Measurements from ENCODE around the gene PUS1. TPM values are rescaled to one million over a fixed set of nuclear protein-coding genes. Genes with fewer than 3 reads are reported as not detected.

PUS1 gene
- polyA plus RNA-seq, 1 donor from 2014 or later: 14.3 TPM

DNA sequence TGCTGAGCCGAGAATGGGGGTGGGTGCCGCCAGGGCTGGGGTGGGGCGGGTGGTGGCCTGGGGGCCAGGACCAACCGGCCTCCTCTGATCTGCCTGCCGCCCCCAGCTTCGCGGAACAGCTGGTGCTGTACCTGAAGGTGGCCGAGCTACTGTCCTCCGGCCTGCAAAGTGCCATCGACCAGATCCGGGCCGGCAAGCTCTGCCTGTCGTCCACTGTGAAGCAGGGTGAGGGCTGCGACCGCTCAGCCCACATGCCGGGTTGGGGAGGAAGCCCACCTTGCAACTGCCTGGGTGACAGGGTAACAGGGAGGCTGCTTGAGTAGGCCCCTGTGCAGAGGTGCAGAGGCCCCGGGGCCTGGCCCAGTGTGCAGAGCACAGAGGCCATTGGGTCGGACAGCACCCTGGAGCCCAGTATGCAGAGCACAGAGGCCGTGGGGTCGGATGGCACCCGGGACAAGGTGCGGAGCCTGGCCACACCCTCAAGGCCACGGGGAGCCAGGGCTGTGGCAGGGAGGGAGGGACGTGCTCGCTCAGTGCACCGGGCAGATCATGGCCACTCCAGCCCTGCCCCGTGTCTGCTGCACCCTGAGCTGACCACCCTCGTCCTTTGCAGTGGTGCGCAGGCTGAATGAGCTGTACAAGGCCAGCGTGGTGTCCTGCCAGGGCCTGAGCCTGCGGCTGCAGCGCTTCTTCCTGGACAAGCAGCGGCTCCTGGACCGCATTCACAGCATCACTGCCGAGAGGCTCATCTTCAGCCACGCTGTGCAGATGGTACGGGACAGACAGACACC is 9.5 kb upstream of the PUS1 start:
- H3K4me2 ChIP-seq (ENCODE audit: low read length): no peak overlapping the region
- no peaks in the 10 kb centered on the region for H4K20me1 ChIP-seq (ENCODE audit: insufficient read depth)
- H3K4me3 ChIP-seq (ENCODE audit: low read length): no peak overlapping the region
- no peaks in the 10 kb centered on the region for H3K79me2 ChIP-seq (replicated peaks; ENCODE audit: insufficient read depth, low read length)
- TF ChIP-seq, protein P1, sequence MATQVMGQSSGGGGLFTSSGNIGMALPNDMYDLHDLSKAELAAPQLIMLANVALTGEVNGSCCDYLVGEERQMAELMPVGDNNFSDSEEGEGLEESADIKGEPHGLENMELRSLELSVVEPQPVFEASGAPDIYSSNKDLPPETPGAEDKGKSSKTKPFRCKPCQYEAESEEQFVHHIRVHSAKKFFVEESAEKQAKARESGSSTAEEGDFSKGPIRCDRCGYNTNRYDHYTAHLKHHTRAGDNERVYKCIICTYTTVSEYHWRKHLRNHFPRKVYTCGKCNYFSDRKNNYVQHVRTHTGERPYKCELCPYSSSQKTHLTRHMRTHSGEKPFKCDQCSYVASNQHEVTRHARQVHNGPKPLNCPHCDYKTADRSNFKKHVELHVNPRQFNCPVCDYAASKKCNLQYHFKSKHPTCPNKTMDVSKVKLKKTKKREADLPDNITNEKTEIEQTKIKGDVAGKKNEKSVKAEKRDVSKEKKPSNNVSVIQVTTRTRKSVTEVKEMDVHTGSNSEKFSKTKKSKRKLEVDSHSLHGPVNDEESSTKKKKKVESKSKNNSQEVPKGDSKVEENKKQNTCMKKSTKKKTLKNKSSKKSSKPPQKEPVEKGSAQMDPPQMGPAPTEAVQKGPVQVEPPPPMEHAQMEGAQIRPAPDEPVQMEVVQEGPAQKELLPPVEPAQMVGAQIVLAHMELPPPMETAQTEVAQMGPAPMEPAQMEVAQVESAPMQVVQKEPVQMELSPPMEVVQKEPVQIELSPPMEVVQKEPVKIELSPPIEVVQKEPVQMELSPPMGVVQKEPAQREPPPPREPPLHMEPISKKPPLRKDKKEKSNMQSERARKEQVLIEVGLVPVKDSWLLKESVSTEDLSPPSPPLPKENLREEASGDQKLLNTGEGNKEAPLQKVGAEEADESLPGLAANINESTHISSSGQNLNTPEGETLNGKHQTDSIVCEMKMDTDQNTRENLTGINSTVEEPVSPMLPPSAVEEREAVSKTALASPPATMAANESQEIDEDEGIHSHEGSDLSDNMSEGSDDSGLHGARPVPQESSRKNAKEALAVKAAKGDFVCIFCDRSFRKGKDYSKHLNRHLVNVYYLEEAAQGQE (IDR thresholded peaks at IDR 0.05; ENCODE audit: borderline replicate concordance): no peak
- TF ChIP-seq EP300 (conservative IDR thresholded peaks at IDR 0.05; ENCODE audit: poor library complexity, severe bottlenecking) (no peak), POLR2AphosphoS5 (IDR thresholded peaks at IDR 0.05) (peak; percentile 8), TAF1 (IDR thresholded peaks at IDR 0.05; ENCODE audit: low read depth) (no peak), MXI1 (conservative IDR thresholded peaks at IDR 0.05; ENCODE audit: poor library complexity, severe bottlenecking) (no peak), EZH2 (IDR thresholded peaks at IDR 0.05; ENCODE audit: borderline replicate concordance, insufficient read depth, low read length, poor library complexity, severe bottlenecking) (no peak), RAD21 (conservative IDR thresholded peaks at IDR 0.05) (no peak), SMC3 (conservative IDR thresholded peaks at IDR 0.05; ENCODE audit: poor library complexity) (no peak)
- TF ChIP-seq, protein P2, sequence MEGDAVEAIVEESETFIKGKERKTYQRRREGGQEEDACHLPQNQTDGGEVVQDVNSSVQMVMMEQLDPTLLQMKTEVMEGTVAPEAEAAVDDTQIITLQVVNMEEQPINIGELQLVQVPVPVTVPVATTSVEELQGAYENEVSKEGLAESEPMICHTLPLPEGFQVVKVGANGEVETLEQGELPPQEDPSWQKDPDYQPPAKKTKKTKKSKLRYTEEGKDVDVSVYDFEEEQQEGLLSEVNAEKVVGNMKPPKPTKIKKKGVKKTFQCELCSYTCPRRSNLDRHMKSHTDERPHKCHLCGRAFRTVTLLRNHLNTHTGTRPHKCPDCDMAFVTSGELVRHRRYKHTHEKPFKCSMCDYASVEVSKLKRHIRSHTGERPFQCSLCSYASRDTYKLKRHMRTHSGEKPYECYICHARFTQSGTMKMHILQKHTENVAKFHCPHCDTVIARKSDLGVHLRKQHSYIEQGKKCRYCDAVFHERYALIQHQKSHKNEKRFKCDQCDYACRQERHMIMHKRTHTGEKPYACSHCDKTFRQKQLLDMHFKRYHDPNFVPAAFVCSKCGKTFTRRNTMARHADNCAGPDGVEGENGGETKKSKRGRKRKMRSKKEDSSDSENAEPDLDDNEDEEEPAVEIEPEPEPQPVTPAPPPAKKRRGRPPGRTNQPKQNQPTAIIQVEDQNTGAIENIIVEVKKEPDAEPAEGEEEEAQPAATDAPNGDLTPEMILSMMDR (IDR thresholded peaks at IDR 0.05; ENCODE audit: poor library complexity, severe bottlenecking): no peak
- no peaks in the 10 kb centered on the region for H3K36me3 ChIP-seq (ENCODE audit: insufficient read depth, low read length)
- H3K27ac ChIP-seq (ENCODE audit: low read length): no peak overlapping the region
- H3K9me2 ChIP-seq (ENCODE audit: insufficient read depth, low read length): no peaks in the 10 kb centered on the region
- no peaks in the 10 kb centered on the region for H3F3A ChIP-seq (ENCODE audit: insufficient read depth, low read length, poor library complexity, severe bottlenecking)
- H3K27me3 ChIP-seq (ENCODE audit: insufficient read depth, low read depth, low read length): no peaks in the 10 kb centered on the region
- no peak overlapping the region for H3K9ac ChIP-seq (ENCODE audit: low read length)
- H3K9me3 ChIP-seq (ENCODE audit: low read length): no peaks in the 10 kb centered on the region
- H2AFZ ChIP-seq (ENCODE audit: low read depth, low read length): no peak overlapping the region

DNA sequence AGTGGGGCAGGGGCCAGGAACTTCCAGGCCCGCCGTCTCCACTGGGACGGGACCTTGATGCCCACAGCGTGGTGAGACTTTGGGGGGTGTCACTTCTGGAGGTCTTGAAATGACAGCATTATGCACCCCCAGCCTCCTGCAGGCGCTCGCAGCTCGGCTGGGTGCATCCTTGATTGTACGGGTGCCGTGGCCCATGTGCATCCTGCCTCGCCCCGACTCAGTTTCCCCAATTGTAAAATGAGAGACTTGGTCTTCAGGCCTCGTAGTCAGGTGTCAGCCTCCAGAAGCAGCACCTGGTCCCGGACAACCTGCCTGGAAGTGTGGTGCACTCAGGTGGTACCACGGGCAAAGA is 8.9 kb upstream of the PUS1 start:
- H3K9ac ChIP-seq (ENCODE audit: low read length): no peak overlapping the region
- H3K36me3 ChIP-seq (ENCODE audit: insufficient read depth, low read length): no peaks in the 10 kb centered on the region
- no peaks in the 10 kb centered on the region for H3K27me3 ChIP-seq (ENCODE audit: insufficient read depth, low read depth, low read length)
- H3K4me3 ChIP-seq (ENCODE audit: low read length): no peak overlapping the region
- no peaks in the 10 kb centered on the region for H3K79me2 ChIP-seq (replicated peaks; ENCODE audit: insufficient read depth, low read length)
- H4K20me1 ChIP-seq (ENCODE audit: insufficient read depth): no peaks in the 10 kb centered on the region
- H3K27ac ChIP-seq (ENCODE audit: low read length): no peak overlapping the region
- TF ChIP-seq EP300 (conservative IDR thresholded peaks at IDR 0.05; ENCODE audit: poor library complexity, severe bottlenecking): no peak
- TF ChIP-seq RAD21 (conservative IDR thresholded peaks at IDR 0.05): no peak
- no peak for TF ChIP-seq EZH2 (IDR thresholded peaks at IDR 0.05; ENCODE audit: borderline replicate concordance, insufficient read depth, low read length, poor library complexity, severe bottlenecking)
- TF ChIP-seq MXI1 (conservative IDR thresholded peaks at IDR 0.05; ENCODE audit: poor library complexity, severe bottlenecking): no peak
- no peak for TF ChIP-seq POLR2AphosphoS5 (IDR thresholded peaks at IDR 0.05)
- no peak for TF ChIP-seq SMC3 (conservative IDR thresholded peaks at IDR 0.05; ENCODE audit: poor library complexity)
- TF ChIP-seq, protein P1 (IDR thresholded peaks at IDR 0.05; ENCODE audit: borderline replicate concordance): no peak
- TF ChIP-seq, protein P2 (IDR thresholded peaks at IDR 0.05; ENCODE audit: poor library complexity, severe bottlenecking): no peak
- no peak for TF ChIP-seq TAF1 (IDR thresholded peaks at IDR 0.05; ENCODE audit: low read depth)
- H3K9me2 ChIP-seq (ENCODE audit: insufficient read depth, low read length): no peaks in the 10 kb centered on the region
- no peaks in the 10 kb centered on the region for H3F3A ChIP-seq (ENCODE audit: insufficient read depth, low read length, poor library complexity, severe bottlenecking)
- H3K4me2 ChIP-seq (ENCODE audit: low read length): no peak overlapping the region
- no peak overlapping the region for H2AFZ ChIP-seq (ENCODE audit: low read depth, low read length)
- no peaks in the 10 kb centered on the region for H3K9me3 ChIP-seq (ENCODE audit: low read length)
